ENCODE results near the gene TNS2.
"Not testable (repeated sequence)": the region's sequence is repeated elsewhere in the genome, so short reads cannot be mapped to it uniquely, and the experiment has no call there.

The TNS2 gene

GRCh38 chr12:53094394-53094787, 44.5 kb downstream of the TNS2 start:
- no peak for DNase-seq (ENCODE audit: low spot score)

GRCh38 chr12:53094796-53095595, 45.1 kb downstream of the TNS2 start:
- DNase-seq (ENCODE audit: low spot score), result not testable (repeated sequence)

DNA sequence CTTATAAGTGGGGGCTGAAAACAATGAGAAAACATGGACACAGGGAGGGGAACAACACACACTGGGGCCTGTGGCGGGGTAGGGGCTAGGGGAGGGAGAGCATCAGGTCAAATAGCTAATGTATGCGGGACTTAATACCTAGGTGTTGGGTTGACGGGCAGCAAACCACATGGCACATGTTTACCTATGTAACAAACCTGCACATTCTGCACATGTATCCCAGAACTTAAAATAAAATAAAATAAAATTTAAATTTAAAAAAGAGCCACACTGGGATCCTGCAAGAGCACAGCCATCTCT, 45.7 kb downstream of the TNS2 start:
- not testable (repeated sequence) for DNase-seq (ENCODE audit: low spot score)

- no peak for DNase-seq (ENCODE audit: low spot score)
Observed at GRCh38 chr12:53096089-53096741, 46.4 kb downstream of the TNS2 start.

GRCh38 chr12:53096759-53097158, 46.9 kb downstream of the TNS2 start:
- DNase-seq (ENCODE audit: low spot score), result no peak

DNA sequence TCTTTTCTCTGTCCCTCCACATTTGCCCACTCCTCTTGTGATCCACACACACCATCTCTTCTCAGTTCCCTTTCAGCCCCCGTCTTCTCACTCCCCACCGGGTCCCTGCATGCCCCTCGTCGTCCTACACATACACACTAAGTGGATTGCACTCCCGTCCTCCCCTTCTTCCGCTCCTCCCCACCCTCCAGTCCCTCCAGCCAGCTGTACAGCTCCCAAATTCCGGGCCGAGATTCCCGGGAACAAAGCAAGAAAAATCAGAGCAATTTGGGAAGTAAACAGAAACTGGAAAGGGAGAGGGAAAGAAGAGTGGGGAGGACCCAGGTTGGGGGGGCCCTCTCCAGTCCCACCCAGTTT, 47.3 kb downstream of the TNS2 start:
- no peak for DNase-seq (ENCODE audit: low spot score)

DNA sequence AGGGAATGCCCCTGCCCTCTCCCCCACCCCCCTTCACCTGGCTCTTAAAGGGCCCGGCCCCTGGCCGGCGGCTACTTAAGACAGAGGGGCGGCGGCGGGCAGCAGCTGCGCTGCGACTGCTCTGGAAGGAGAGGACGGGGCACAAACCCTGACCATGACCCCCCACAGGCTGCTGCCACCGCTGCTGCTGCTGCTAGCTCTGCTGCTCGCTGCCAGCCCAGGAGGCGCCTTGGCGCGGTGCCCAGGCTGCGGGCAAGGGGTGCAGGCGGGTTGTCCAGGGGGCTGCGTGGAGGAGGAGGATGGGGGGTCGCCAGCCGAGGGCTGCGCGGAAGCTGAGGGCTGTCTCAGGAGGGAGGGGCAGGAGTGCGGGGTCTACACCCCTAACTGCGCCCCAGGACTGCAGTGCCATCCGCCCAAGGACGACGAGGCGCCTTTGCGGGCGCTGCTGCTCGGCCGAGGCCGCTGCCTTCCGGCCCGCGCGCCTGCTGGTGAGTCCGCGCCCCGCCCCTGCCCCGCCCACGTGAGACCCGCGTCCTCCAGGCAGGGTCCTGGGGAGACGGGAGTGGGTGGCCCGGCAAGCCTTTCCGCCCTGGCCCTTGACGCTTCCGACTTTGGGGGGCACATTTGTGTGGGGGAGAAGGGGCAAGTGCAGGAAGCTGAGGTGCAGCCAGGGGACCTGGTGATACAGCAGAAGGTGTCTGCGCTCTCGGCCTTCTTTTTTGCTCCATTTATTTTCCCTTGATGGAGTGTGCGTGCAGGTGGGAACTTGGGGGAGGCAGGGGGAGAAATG, 47.9 kb downstream of the TNS2 start, which contains the start of gene IGFBP6:
TSS of gene IGFBP6 (plus strand) at position 104 of the 790 bp plus-strand sequence. CDS start at position 155, 51 bp downstream.
- peak; percentile 12 for DNase-seq (ENCODE audit: low spot score)

DNA sequence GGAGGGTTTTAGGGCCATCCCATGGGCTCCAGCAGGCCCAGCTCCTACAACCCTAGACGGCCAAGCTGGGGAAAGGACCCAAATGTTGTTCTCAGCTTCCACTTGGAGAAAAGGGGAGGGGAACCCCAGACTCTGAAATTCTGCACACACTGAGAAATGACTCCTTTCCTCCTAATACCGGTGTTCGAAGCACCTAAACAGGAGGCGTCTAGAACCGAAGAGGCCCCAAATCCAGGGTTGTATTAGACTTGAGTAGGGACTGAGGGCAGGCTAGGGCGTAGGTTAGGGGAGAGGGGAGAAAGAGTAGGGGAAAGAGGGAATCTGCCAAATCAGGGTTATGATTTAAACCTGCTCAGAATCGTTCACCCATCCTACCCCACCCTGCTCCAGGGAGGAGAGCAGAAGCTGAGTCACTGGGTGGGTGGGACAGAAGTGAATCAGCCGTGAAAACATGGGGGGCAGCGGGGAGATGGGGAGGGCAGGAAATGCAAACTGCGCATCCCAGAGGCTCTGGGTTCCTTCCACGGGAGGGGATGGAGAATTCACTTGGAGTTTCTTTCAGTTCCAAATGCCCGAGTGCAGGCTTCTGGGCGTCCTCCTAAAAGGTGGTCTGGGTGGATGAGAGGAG, 48.6 kb downstream of the TNS2 start:
- DNase-seq (ENCODE audit: low spot score), result peak; percentile 75

GRCh38 chr12:53099071-53099882, 49.4 kb downstream of the TNS2 start:
- peak; percentile 67 for DNase-seq (ENCODE audit: low spot score)

DNA sequence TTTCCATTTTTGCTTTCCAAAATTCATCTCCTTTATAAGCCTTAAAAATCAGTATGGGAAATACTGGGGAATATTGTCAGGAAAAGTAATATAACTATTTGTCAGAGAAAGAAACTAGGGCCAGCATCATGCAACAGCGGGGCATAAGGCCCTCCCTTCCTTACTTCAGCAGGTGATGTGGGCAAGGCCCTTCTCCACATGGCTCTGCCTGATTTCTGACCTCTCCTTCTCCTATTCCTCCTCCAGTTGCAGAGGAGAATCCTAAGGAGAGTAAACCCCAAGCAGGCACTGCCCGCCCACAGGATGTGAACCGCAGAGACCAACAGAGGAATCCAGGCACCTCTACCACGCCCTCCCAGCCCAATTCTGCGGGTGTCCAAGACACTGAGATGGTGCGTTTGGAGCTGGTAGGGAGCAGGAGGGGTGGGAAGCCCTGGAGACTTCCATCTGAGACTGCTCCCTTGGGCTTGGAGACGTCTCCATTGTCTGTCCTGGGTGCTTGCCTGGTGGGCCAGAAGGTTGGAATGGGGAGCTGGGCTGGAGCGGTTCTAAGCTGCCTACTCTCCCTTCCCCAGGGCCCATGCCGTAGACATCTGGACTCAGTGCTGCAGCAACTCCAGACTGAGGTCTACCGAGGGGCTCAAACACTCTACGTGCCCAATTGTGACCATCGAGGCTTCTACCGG, 50.7 kb downstream of the TNS2 start:
- DNase-seq (ENCODE audit: low spot score), result no peak

DNA sequence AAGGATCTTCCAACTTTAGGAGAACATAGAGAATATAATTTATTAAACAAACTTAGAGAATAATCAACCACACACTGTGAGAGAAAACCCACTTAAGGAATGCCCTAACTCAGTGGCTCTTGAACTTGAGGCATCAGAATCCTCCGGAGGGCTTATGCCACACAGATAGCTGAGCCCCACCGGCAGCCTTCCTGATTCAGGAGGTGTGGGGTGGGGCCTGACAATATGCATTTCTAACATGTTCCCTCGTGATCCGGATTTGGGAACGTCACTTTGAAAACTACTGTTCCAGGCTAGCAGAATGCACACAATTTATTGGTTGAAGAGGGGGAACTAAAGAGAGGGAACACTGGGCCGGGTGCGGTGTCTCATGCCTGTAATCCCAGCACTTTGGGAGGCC, 51.4 kb downstream of the TNS2 start:
- DNase-seq (ENCODE audit: low spot score), result no peak

DNA sequence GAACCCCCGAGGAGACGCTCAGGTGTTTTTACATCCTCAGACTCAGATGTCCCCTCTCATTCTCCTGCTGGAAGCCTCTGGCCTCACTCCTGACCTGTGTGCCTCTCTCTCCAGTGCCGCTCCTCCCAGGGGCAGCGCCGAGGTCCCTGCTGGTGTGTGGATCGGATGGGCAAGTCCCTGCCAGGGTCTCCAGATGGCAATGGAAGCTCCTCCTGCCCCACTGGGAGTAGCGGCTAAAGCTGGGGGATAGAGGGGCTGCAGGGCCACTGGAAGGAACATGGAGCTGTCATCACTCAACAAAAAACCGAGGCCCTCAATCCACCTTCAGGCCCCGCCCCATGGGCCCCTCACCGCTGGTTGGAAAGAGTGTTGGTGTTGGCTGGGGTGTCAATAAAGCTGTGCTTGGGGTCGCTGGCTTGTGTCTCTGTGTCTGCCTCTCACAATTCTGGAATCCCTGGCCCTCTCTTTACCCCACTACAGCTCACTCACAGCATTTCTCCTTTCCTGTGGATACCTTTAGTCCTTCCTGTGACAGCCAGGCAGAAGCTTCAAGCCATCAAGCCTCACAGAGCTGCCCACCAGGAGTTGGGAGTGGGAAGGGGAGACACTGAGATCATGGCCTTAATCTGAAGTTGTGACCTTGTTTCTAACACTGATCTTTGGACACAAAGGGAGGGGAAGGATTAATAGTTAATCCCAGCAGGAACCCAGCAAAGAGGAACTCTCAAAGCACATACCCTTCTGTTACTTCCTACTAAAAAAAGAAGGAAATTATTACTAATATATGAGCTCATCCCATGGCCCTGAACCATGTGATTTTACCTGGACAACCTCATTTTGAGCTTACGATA, 52.3 kb downstream of the TNS2 start:
- no peak for DNase-seq (ENCODE audit: low spot score)

DNA sequence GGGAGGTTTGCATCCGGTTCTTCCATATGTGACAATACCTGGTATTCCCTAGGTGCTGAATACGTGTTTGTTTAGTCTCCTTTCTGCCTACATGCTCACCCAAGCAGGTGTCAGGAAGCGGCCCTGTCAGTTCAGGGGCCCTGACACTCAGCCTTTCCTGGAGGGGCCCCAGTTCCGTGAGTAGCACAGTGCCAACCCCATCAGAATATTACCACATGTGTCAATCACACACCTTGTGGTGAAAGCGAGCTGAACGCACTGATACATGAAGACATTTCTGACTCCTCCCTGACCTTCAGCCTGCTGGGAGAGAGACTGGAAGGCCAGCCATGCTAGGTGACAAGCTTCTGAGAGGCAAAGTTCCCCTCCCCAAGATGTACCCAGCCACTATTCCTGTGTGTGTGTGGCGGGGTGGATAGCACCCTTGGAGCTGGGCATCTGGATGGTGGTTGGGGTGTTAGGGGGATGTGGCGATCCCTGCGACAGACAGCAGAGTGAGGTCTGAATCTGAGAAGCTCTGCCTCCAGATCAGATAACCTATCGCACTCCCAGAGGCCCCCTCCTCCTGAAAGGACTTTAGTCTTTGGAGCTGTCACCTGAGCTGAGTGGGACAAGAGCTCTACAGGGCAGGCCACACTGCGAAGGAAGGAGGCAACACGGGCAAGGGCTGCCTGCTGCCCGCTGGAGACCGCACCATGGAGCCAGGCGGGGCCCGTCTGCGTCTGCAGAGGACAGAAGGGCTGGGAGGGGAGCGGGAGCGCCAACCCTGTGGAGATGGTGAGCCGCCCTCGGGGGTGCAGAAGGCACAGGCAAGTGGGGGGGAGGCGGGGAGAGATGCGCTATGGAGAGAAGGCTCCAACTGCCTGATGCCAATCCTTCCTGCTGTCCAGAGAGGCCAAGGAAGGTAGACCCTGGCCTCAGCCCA, 53.3 kb downstream of the TNS2 start, which contains the start of gene SOAT2:
TSS of gene SOAT2 (plus strand) at position 604 of the 925 bp plus-strand sequence. CDS start at position 696, 92 bp downstream.
- DNase-seq (ENCODE audit: low spot score), result no peak

GRCh38 chr12:53103860-53104305, 54.0 kb downstream of the TNS2 start:
- DNase-seq (ENCODE audit: low spot score), result no peak

DNA sequence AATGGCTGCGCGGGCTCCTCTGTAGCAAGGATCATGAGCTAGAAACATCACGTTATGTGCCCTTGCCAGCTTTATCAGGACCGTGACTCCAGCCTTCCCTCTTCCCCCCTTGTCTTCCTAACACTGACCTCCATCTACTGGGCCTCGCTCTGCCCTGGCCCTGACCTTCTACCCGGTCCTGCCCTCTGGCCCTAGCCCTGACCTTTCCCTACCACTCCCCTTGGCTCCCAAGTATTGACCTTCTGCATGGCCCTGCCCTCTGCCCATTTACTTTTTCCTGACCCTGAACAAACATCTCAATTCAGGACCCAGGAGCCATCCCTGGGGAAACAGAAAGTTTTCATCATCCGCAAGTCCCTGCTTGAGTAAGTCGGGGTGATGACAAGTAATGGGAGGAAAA, 55.4 kb downstream of the TNS2 start:
- DNase-seq (ENCODE audit: low spot score), result no peak

DNA sequence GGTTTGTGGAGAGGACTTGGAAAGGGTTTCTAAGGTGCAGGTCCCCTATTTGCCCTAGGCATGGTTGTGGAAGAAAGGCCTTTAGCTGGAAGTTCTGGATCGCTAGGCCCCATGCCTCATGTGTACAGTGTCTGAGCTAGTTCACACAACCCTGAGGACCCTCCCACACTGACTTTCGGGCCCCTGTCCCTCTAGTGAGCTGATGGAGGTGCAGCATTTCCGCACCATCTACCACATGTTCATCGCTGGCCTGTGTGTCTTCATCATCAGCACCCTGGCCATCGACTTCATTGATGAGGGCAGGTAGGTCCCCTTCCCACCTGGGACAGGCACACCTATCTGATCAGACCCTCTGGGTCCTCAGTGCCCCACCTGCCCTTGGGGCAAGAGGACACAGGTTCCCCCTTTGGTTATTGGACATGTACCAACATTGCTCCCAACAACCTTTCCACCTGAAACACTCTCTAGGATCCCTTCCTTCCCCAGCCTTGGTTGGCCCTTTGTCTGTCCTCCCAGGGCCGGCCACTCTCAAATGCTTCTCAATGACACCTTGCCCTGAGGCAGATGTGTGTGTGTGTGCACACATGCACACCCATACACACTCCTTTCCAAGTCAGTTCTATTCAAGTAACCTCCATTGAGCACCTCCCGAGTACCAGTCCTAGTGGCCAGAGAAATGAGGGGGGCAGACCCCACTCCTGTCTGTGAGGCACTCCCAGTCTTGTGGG, 56.0 kb downstream of the TNS2 start:
- DNase-seq (ENCODE audit: low spot score), result no peak

DNA sequence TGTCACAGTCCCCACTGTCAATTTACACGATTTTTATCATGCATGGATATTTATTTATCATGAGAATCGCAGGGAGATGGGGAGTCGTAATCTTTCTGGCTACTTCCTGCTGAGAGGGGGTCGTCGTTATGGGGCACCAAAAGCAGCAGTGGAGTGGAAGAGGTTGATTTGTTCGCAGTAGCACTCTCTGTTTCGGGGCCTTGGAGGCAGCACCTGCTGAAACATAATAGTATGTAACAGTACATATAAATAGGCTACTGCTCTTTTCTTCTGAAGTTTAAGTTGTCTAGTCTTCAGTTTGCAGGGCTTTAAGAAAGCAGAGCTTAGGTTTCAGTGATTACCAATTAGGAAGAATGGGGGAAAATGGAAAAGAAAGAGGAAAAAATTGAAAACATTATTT, 57.3 kb downstream of the TNS2 start:
- no peak for DNase-seq (ENCODE audit: low spot score)

DNA sequence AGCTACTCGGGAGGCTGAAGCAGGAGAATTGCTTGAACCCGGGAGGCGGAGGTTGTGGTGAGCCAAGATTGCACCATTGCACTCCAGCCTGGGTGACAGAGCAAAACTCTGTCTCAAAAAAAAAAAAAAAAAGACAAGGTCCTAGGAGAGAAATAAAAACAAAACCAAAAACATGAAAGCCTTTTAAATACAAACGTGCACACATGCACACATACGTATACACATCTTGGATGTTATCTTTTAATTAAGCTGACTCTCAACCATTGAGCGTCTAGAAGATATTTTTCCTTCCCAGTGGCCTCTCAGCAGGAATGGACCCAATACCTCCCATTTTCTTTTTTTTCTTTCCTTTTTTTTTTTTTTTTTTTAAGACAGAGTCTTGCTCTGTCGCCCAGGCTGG, 62.6 kb downstream of the TNS2 start:
- DNase-seq (ENCODE audit: low spot score), result not testable (repeated sequence)
